Naive thymus-derived CD4-positive, alpha-beta T cell (primary cell): ENCODE data around the gene UTP14C. TPM values are rescaled to one million over a fixed set of nuclear protein-coding genes. Genes with fewer than 3 reads are reported as not detected.
"Not testable (repeated sequence)": the region's sequence is repeated elsewhere in the genome, so short reads cannot be mapped to it uniquely, and the experiment has no call there.

Source experiments
- ATAC-seq: fragments of 150-1000 bp; cut with Tn5 transposase; 2 replicates; pipeline ENCODE4 v1.10.0; 2021; ENCODE audit warnings: mild to moderate bottlenecking, moderate library complexity
- CTCF ChIA-PET: fragments of 350-600 bp; sonication (Branson Sonifier 250); formaldehyde crosslinking; loops from one replicate; lab custom pipeline; 2021; ENCODE audit warnings: antibody characterized with exemption; lab: Charles Lee
- POLR2A ChIA-PET: fragments of 350-600 bp; sonication (Branson Sonifier 250); formaldehyde crosslinking; loops from one replicate; lab custom pipeline; 2021; ENCODE audit warnings: antibody characterized with exemption, inconsistent platforms; lab: Charles Lee
- DNase-seq, 9 donors: peaks; one replicate each; pipeline versions ENCODE4 v3.0.0 to v3.0.0-alpha.2; 2020 to 2022; ENCODE audit warnings: mixed read lengths in 1 of 9
- H3K27ac ChIP-seq: one replicate; pipeline ENCODE4 v1.7.0; 2013; ENCODE audit warnings: mild to moderate bottlenecking, low read depth, low read length, moderate library complexity
- H3K27me3 ChIP-seq, 2 donors: one replicate each; pipeline ENCODE4 v1.7.0; 2013; ENCODE audit warnings: low read length in 2 of 2, mild to moderate bottlenecking in 2 of 2, moderate library complexity in 2 of 2; ENCODE audit not compliant: control insufficient read depth in 2 of 2, insufficient read depth in 2 of 2
- H3K36me3 ChIP-seq, 3 experiments: 1 replicate in 2 of 3; 2 replicates in 1 of 3; pipeline ENCODE4 v1.7.0; 2013; ENCODE audit warnings: low read length in 3 of 3, mild to moderate bottlenecking in 3 of 3, moderate library complexity in 1 of 3; ENCODE audit not compliant: insufficient read depth in 3 of 3, control insufficient read depth in 2 of 3
- H3K4me1 ChIP-seq, 2 donors: one replicate each; pipeline ENCODE4 v1.7.0; 2013; ENCODE audit warnings: low read length in 2 of 2, mild to moderate bottlenecking in 2 of 2, moderate library complexity in 1 of 2; ENCODE audit not compliant: control insufficient read depth in 2 of 2, insufficient read depth in 2 of 2
- H3K4me3 ChIP-seq: 2 replicates; pipeline ENCODE4 v1.7.0; 2013; ENCODE audit warnings: mild to moderate bottlenecking, low read length
- H3K9me3 ChIP-seq, 3 experiments: 1 replicate in 2 of 3; 2 replicates in 1 of 3; pipeline ENCODE4 v1.7.0; 2013; ENCODE audit warnings: low read length in 3 of 3; ENCODE audit not compliant: control insufficient read depth in 2 of 3
- H3K27ac Mint-ChIP-seq, 9 donors: one replicate each; pipeline ENCODE4 v1.8.0; 2020 to 2022; ENCODE audit warnings: mixed read lengths in 9 of 9, mild to moderate bottlenecking in 8 of 9, moderate library complexity in 5 of 9, inconsistent platforms in 2 of 9
- H3K27me3 Mint-ChIP-seq, 5 donors: one replicate each; pipeline ENCODE4 v1.8.0; 2021 to 2022; ENCODE audit warnings: mixed read lengths in 5 of 5, mild to moderate bottlenecking in 1 of 5
- H3K36me3 Mint-ChIP-seq, 5 donors: one replicate each; pipeline ENCODE4 v1.8.0; 2020 to 2022; ENCODE audit warnings: mixed read lengths in 5 of 5, mild to moderate bottlenecking in 3 of 5, inconsistent platforms in 1 of 5
- H3K4me1 Mint-ChIP-seq, 7 donors: one replicate each; pipeline ENCODE4 v1.8.0; 2020 to 2022; ENCODE audit warnings: mixed read lengths in 7 of 7, mild to moderate bottlenecking in 3 of 7, inconsistent platforms in 1 of 7
- H3K4me3 Mint-ChIP-seq, 10 donors: one replicate each; pipeline ENCODE4 v1.8.0; 2020 to 2022; ENCODE audit warnings: mild to moderate bottlenecking in 10 of 10, mixed read lengths in 10 of 10, moderate library complexity in 6 of 10, inconsistent platforms in 2 of 10
- H3K9me3 Mint-ChIP-seq, 11 donors: one replicate each; pipeline ENCODE4 v1.8.0; 2020 to 2022; ENCODE audit warnings: mixed read lengths in 11 of 11, mild to moderate bottlenecking in 4 of 11, inconsistent platforms in 1 of 11, moderate library complexity in 1 of 11
- intact Hi-C, 2 donors: fragments of 100-400 bp; cut with micrococcal nuclease; formaldehyde crosslinking; loops; one replicate each; pipeline ENCODE4 v1.15.1; 2023
- polyA plus RNA-seq, 2 donors: library from polyadenylated mRNA; unstranded; fragments of 300-500 nt; fragmentation: Illumina TruSeq; gene quantifications; one replicate each; pipeline ENCODE4 v1.2.3, GENCODE V29; 2021
- total RNA-seq, 6 experiments: library from RNA in 5 of 6; stranded (reverse) in 5 of 6; gene quantifications; 1 replicate in 5 of 6; 2 replicates in 1 of 6; pipeline ENCODE4 v1.2.3 and lab custom pipeline; 2021 to 2026

UTP14C gene
- total and polyA plus RNA-seq, 7 experiments from 2014 or later, result 2.0 to 17.2 (median 4.6) TPM

DNA sequence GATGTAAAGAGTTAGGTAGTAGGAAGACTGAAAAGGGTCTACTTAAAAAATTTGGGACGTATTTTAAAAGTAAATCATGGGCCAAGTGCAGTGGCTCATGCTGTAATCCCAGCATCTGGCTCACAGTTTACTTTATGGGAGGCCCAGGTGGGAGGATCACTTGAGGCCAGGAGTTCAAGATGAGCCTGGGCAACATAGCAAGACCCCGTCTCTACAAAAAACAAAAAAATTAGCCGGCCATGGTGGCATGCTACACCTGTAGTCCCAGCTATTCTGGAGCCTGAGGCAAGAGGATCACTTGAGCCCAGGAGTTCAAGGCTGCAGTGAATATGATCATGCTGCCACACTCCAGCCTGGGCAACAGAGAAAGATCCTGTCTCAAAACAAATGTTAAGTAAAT lies 23.0 kb downstream of the UTP14C start:
- H3K27ac Mint-ChIP-seq, result no peak overlapping the region
- no peaks in the 10 kb centered on the region for H3K4me1 Mint-ChIP-seq
- Histone ChIP-seq H3K9me3 (no peaks in the 10 kb centered on the region), H3K4me3 (no peak overlapping the region), H3K27ac (no peak overlapping the region), H3K27me3 (no peaks in the 10 kb centered on the region), H3K4me1 (no peaks in the 10 kb centered on the region), H3K36me3 (no peaks in the 10 kb centered on the region)
- H3K36me3 Mint-ChIP-seq, result peaks cover 0 to 34% (median 15%) of the 10 kb centered on the region in 5 donors
- intact Hi-C loops, result no loop called here
- no peak for DNase-seq
- CTCF ChIA-PET, result no interaction called here
- peaks cover 0 to 53% (median 14%) of the 10 kb centered on the region in 11 donors for H3K9me3 Mint-ChIP-seq
- peaks cover 0 to 15% (median 0%) of the 10 kb centered on the region in 5 donors for H3K27me3 Mint-ChIP-seq
- no peak for ATAC-seq
- H3K4me3 Mint-ChIP-seq, result no peak overlapping the region
- POLR2A ChIA-PET, result no interaction called here

- Mint-ChIP-seq H3K27me3 (peaks cover 0 to 15% (median 0%) of the 10 kb centered on the region in 5 donors), H3K4me1 (no peaks in the 10 kb centered on the region), H3K36me3 (peaks cover 0 to 34% (median 15%) of the 10 kb centered on the region in 5 donors), H3K9me3 (peaks cover 0 to 55% (median 14%) of the 10 kb centered on the region in 11 donors), H3K4me3 (no peak overlapping the region), H3K27ac (no peak overlapping the region)
- DNase-seq, result no peak
- no peak for ATAC-seq
- H3K4me3 ChIP-seq, result no peak overlapping the region
- intact Hi-C loops, result no loop called here
- no peak overlapping the region for H3K27ac ChIP-seq
- no peaks in the 10 kb centered on the region for H3K9me3 ChIP-seq
- ChIA-PET CTCF (no interaction called here), POLR2A (no interaction called here)
- H3K36me3 ChIP-seq, result no peaks in the 10 kb centered on the region
- no peaks in the 10 kb centered on the region for H3K27me3 ChIP-seq
- H3K4me1 ChIP-seq, result no peaks in the 10 kb centered on the region
Measured at GRCh38 chr13:52048516-52048915, 24.0 kb downstream of the UTP14C start.

DNA sequence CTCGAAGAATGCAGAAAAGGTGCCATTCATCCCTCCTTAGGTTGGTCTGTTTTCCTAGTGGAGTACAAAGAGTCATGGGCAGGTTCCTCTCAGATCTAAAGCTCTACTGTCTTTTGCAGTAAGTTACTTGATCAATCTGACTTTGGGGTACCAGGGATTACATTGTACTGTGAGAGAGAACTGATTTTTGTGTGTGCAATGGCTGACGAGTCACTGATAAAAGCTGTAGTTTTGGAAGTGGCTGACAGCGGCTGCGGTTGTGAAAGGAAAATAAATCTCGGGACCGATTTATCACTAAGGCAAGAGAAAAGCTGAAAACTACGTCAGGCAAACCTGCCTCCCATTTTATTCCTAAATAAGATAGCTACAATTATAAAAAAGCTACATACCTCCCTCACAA lies 26.9 kb downstream of the UTP14C start:
- Histone ChIP-seq H3K4me1 (no peaks in the 10 kb centered on the region), H3K27me3 (no peaks in the 10 kb centered on the region), H3K36me3 (no peaks in the 10 kb centered on the region), H3K4me3 (no peak overlapping the region), H3K9me3 (no peaks in the 10 kb centered on the region), H3K27ac (no peak overlapping the region)
- H3K27me3 Mint-ChIP-seq, result peaks cover 0 to 15% (median 0%) of the 10 kb centered on the region in 5 donors
- H3K4me3 Mint-ChIP-seq, result no peak overlapping the region
- peaks cover 3 to 63% (median 14%) of the 10 kb centered on the region in 11 donors for H3K9me3 Mint-ChIP-seq
- H3K4me1 Mint-ChIP-seq, result no peaks in the 10 kb centered on the region
- ChIA-PET POLR2A (no interaction called here), CTCF (no interaction called here)
- no peak for DNase-seq
- peaks cover 0 to 25% (median 8%) of the 10 kb centered on the region in 5 donors for H3K36me3 Mint-ChIP-seq
- intact Hi-C loops, result no loop called here
- no peak for ATAC-seq
- H3K27ac Mint-ChIP-seq, result no peak overlapping the region

DNA sequence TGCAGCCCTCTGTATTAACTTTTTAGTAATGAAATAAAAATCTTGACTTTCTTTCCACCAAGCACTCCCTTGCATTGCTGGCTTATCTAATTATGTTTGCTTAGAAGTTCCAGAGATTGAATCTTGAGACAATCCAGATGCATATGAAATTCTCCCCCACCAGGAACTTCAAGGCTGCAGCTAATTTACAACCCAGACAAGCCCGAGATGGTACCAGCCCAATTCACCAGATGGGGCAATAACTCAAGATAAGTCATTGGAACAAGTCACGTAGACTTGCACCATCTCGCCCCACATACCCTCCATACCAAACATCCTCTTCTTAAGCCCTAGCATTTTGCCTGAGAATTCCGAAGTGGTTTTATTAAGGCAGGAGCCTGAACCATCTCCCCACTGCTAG lies 29.0 kb downstream of the UTP14C start:
- no peak overlapping the region for H3K4me3 ChIP-seq
- intact Hi-C loops, result no loop called here
- POLR2A ChIA-PET, result no interaction called here
- ATAC-seq (no peak), DNase-seq (no peak)
- Mint-ChIP-seq H3K4me1 (no peaks in the 10 kb centered on the region), H3K4me3 (no peak overlapping the region), H3K27ac (no peak overlapping the region), H3K27me3 (peaks cover 0 to 15% (median 0%) of the 10 kb centered on the region in 5 donors), H3K9me3 (peaks cover 3 to 58% (median 13%) of the 10 kb centered on the region in 11 donors), H3K36me3 (peaks cover 0 to 25% (median 9%) of the 10 kb centered on the region in 5 donors)
- H3K36me3 ChIP-seq, result no peaks in the 10 kb centered on the region
- H3K9me3 ChIP-seq, result no peaks in the 10 kb centered on the region
- H3K4me1 ChIP-seq, result no peaks in the 10 kb centered on the region
- CTCF ChIA-PET, result no interaction called here
- H3K27me3 ChIP-seq, result no peaks in the 10 kb centered on the region
- no peak overlapping the region for H3K27ac ChIP-seq

GRCh38 chr13:52061064-52061463 lies 36.6 kb downstream of the UTP14C start:
- H3K27ac Mint-ChIP-seq, H3K4me1 Mint-ChIP-seq, CTCF ChIA-PET, ATAC-seq, intact Hi-C loops, POLR2A ChIA-PET, H3K36me3 Mint-ChIP-seq, H3K9me3 ChIP-seq, H3K27me3 ChIP-seq, H3K4me1 ChIP-seq, H3K4me3 Mint-ChIP-seq, H3K36me3 ChIP-seq, H3K4me3 ChIP-seq, H3K27me3 Mint-ChIP-seq, H3K27ac ChIP-seq, DNase-seq: not testable (repeated sequence)
- H3K9me3 Mint-ChIP-seq, result peaks cover 0 to 40% (median 19%) of the 10 kb centered on the region in 11 donors

DNA sequence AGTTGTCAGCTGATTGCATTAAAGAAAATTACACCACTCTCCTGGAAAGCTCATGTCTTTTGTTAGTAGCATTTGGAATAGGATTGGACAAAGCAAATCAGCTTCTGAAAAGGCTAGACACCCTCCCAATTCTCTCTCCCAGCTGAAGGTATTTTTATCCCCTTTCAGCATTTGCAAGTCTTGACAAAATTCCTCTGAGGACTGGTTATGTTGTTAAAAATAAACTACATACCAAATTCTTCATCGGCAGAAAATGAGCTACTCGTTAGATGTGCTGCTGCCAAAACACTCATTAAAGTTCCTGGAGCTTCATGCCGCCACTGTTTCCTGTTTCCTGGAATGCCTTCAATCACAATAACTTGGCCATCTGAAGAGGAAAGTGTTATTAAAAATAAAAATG lies 37.1 kb downstream of the UTP14C start:
- DNase-seq (no peak), ATAC-seq (no peak)
- Mint-ChIP-seq H3K36me3 (peaks cover 0 to 6% (median 0%) of the 10 kb centered on the region in 5 donors), H3K9me3 (peaks cover 0 to 44% (median 20%) of the 10 kb centered on the region in 11 donors), H3K4me1 (no peaks in the 10 kb centered on the region), H3K4me3 (no peak overlapping the region), H3K27me3 (peaks cover 0 to 4% (median 0%) of the 10 kb centered on the region in 5 donors), H3K27ac (no peak overlapping the region)
- H3K27ac ChIP-seq, result no peak overlapping the region
- H3K4me1 ChIP-seq, result no peaks in the 10 kb centered on the region
- H3K27me3 ChIP-seq, result no peaks in the 10 kb centered on the region
- POLR2A ChIA-PET, result no interaction called here
- H3K9me3 ChIP-seq, result peaks cover 0 to 7% (median 0%) of the 10 kb centered on the region in 3 experiments
- CTCF ChIA-PET, result no interaction called here
- H3K4me3 ChIP-seq, result no peak overlapping the region
- intact Hi-C loops, result no loop called here
- no peaks in the 10 kb centered on the region for H3K36me3 ChIP-seq

GRCh38 chr13:52067237-52067636 lies 42.7 kb downstream of the UTP14C start:
- intact Hi-C loops, result no loop called here
- H3K4me3 ChIP-seq, result no peak overlapping the region
- POLR2A ChIA-PET, result no interaction called here

More at GRCh38 chr13:52067237-52067636, 42.7 kb downstream of the UTP14C start:
- peaks cover 10 to 28% (median 18%) of the 10 kb centered on the region in 5 donors for H3K27me3 Mint-ChIP-seq
- peaks cover 4 to 14% (median 9%) of the 10 kb centered on the region in 5 donors for H3K36me3 Mint-ChIP-seq
- Histone ChIP-seq H3K4me1 (no peaks in the 10 kb centered on the region), H3K27me3 (no peaks in the 10 kb centered on the region), H3K27ac (no peak overlapping the region), H3K9me3 (peaks cover 0 to 28% (median 7%) of the 10 kb centered on the region in 3 experiments), H3K36me3 (no peaks in the 10 kb centered on the region)
- CTCF ChIA-PET, result no interaction called here
- no peak for ATAC-seq
- DNase-seq, result no peak
- H3K4me1 Mint-ChIP-seq, result peaks cover 0 to 14% (median 0%) of the 10 kb centered on the region in 7 donors
- H3K9me3 Mint-ChIP-seq, result peaks cover 8 to 72% (median 38%) of the 10 kb centered on the region in 11 donors
- H3K27ac Mint-ChIP-seq, result peak overlapping the region in 1 of 9 donors; percentile 19
- H3K4me3 Mint-ChIP-seq, result no peak overlapping the region
